Retinal pigment epithelial cell (primary cell): ENCODE measurements around the gene VWC2.

Experiments
- DNase-seq: peaks from one replicate; pipeline ENCODE4 v3.0.0-alpha.2; 2010; ENCODE audit warnings: low read depth
- H3K4me3 ChIP-seq: 2 replicates; pipeline ENCODE4 v1.5.1; 2011; ENCODE audit warnings: mild to moderate bottlenecking, low read length, control low read depth, moderate library complexity
- CTCF ChIP-seq: conservative IDR thresholded peaks from 2 replicates; pipeline ENCODE4 v1.5.1; 2011; ENCODE audit warnings: low read depth, low read length, control low read depth, inconsistent platforms

Gene VWC2

GRCh38 chr7:49821181-49821580, 47.7 kb downstream of the VWC2 start:
- no peak for DNase-seq
- H3K4me3 ChIP-seq = no peak overlapping the region
- TF ChIP-seq CTCF = no peak

- DNase-seq = no peak
- no peak overlapping the region for H3K4me3 ChIP-seq
- TF ChIP-seq CTCF = no peak
Observed at GRCh38 chr7:49822856-49823255, 49.4 kb downstream of the VWC2 start.

- TF ChIP-seq CTCF = no peak
- no peak overlapping the region for H3K4me3 ChIP-seq
- no peak for DNase-seq
Observed at GRCh38 chr7:49823566-49823965, 50.1 kb downstream of the VWC2 start.

GRCh38 chr7:49839863-49840645, 66.6 kb downstream of the VWC2 start:
- no peak for TF ChIP-seq CTCF

GRCh38 chr7:49840751-49841405, 67.4 kb downstream of the VWC2 start:
- no peak for TF ChIP-seq CTCF
- no peak for DNase-seq
- no peak overlapping the region for H3K4me3 ChIP-seq

More at GRCh38 chr7:49839863-49840645, 66.6 kb downstream of the VWC2 start:
- no peak overlapping the region for H3K4me3 ChIP-seq
- DNase-seq = no peak

GRCh38 chr7:49845626-49846025, 72.2 kb downstream of the VWC2 start:
- H3K4me3 ChIP-seq = no peak overlapping the region
- no peak for TF ChIP-seq CTCF
- DNase-seq = no peak
